H1 (cell line): ENCODE data around the gene RASL11B. TPM values are rescaled to one million over a fixed set of nuclear protein-coding genes. Genes with fewer than 3 reads are reported as not detected.

ENCODE experiments used
- ATF3 ChIP-seq: IDR thresholded peaks from 2 replicates; pipeline ENCODE4 v1.6.1; 2011; ENCODE audit warnings: low read depth, mild to moderate bottlenecking, low read length; ENCODE audit not compliant: insufficient read depth
- CHD2 ChIP-seq: IDR thresholded peaks from 2 replicates; pipeline ENCODE4 v1.6.1; 2012; ENCODE audit warnings: low read length, improper control_type of control experiment
- CHD7 ChIP-seq: fragments of 300-600 bp; sonication (generic); IDR thresholded peaks from 2 replicates; pipeline ENCODE4 v1.7.1; 2012; ENCODE audit warnings: low read length, moderate library complexity, mild to moderate bottlenecking, inconsistent platforms; ENCODE audit not compliant: insufficient replicate concordance
- HDAC6 ChIP-seq: IDR thresholded peaks from one replicate; pipeline ENCODE4 v1.7.1; 2012; ENCODE audit warnings: low read depth, mild to moderate bottlenecking, inconsistent platforms, low read length, moderate library complexity
- SIN3A ChIP-seq, 2 experiments: IDR thresholded peaks in 1 of 2; conservative IDR thresholded peaks in 1 of 2; 2 replicates each; pipeline ENCODE4 v1.6.1; 2011 to 2012; ENCODE audit warnings: low read length in 2 of 2, improper control_type of control experiment in 1 of 2, low read depth in 1 of 2, mild to moderate bottlenecking in 1 of 2
- polyA plus RNA-seq, 7 experiments: library from polyadenylated mRNA; depleted of rRNA in 3 of 7; stranded (reverse) in 5 of 7; unstranded in 2 of 7; fragments of >200 nt in 5 of 7; fragments of 200-250 nt in 2 of 7; gene quantifications; 1 replicate in 5 of 7; 2 replicates in 1 of 7; 4 replicates in 1 of 7; pipeline versions ENCODE4 v1.2.1 to v1.2.3, GENCODE V29; 2011 to 2013; ENCODE audit warnings: missing spikeins in 2 of 7, mixed read lengths in 2 of 7
- total RNA-seq: library from RNA; stranded (reverse); fragmentation: NEBNext Ultra II Directional; extraction: Animal tissue kit (Norgen Biotek cat#: 25700); gene quantifications from 2 replicates; pipeline ENCODE4 v1.2.1, GENCODE V29; 2021

The RASL11B gene
- total and polyA plus RNA-seq, 2 of the 8 experiments (the other 6 are each of a cell fraction or from before 2014, with no cell fraction given), result 49.8 to 75.5 TPM

DNA sequence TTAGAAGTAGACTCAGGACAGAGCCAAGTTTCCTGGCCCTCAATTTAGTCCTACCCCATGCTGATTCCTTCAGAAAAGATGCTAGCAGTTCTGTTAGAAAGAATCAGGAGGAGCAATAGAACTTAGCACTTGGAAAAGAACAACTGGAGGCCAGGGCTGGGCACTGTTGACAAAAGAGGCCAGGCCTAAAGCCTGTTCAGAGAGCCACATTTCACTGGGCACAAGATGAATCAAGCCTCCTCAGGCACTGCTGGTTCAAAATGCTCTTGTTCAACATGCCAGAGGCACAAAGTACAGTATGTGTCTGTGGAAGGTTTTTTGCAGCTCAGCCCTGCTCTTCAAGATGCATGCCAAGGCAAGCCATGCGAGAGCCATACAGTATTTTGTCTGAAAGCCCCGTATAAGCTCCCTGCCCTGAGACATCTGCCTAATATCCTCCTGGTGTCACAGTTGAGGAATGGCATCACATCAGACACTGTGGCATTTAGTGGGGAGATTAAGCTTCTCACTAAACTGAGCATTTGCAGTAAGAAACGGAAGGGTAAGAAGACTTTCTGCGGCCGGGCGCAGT, 53.7 kb downstream of the RASL11B start (continued):
- TF ChIP-seq ATF3 (no peak), CHD2 (no peak), CHD7 (no peak), HDAC6 (no peak), SIN3A (conservative IDR thresholded peaks at IDR 0.05 in 1 of 2, IDR thresholded peaks at IDR 0.05 in 1 of 2; ENCODE audit: low read depth in 1 of 2, low read length in 2 of 2) (no peak)
